Psoas muscle (tissue), 8 donors: Measurements from ENCODE around the gene HBS1L. TPM values are rescaled to one million over a fixed set of nuclear protein-coding genes. Genes with fewer than 3 reads are reported as not detected.

Source experiments
- ATAC-seq, 4 donors: fragments of 200-7000 bp; cut with Tn5 transposase; one replicate each; pipeline ENCODE4 v1.9.1; 2020; ENCODE audit warnings: moderate library complexity in 3 of 4, mild to moderate bottlenecking in 2 of 4
- DNase-seq, 2 donors: peaks; one replicate each; pipeline ENCODE4 v3.0.0-alpha.2; 2020
- H3K27ac ChIP-seq: fragments of 200-600 bp; one replicate; pipeline ENCODE4 v1.8.0; 2022
- H3K27me3 ChIP-seq, 3 donors: fragments of 200-600 bp in 1 of 3; one replicate each; pipeline versions ENCODE4 v1.6.1 to v1.8.0; 2013 to 2022; ENCODE audit warnings: low read length in 2 of 3, mild to moderate bottlenecking in 2 of 3, moderate library complexity in 1 of 3; ENCODE audit not compliant: insufficient read depth in 3 of 3
- H3K36me3 ChIP-seq, 2 donors: fragments of 200-600 bp in 1 of 2; one replicate each; pipeline versions ENCODE4 v1.6.1 to v1.8.0; 2013 to 2022; ENCODE audit warnings: low read depth in 1 of 2, mild to moderate bottlenecking in 1 of 2, moderate library complexity in 1 of 2; ENCODE audit not compliant: insufficient read depth in 1 of 2
- H3K4me1 ChIP-seq: fragments of 200-600 bp; one replicate; pipeline ENCODE4 v1.8.0; 2022
- H3K4me3 ChIP-seq: fragments of 200-600 bp; one replicate; pipeline ENCODE4 v1.8.0; 2022; ENCODE audit warnings: mild to moderate bottlenecking
- H3K9me3 ChIP-seq: fragments of 200-600 bp; one replicate; pipeline ENCODE4 v1.8.0; 2022
- CTCF ChIP-seq: fragments of 200-600 bp; IDR thresholded peaks from one replicate; pipeline ENCODE4 v1.8.0; 2022; ENCODE audit warnings: antibody characterized with exemption
- WGBS, 3 donors: extraction: QIAGEN DNeasy Blood & Tissue Kit; methylation state at CpG; one replicate each; pipeline versions ENCODE4 v1.1.6 to v1.1.7; 2013; 5-methylcytosine and 5-hydroxymethylcytosine counted together
- intact Hi-C, 2 donors: fragments of 100-400 bp; cut with DNase I; formaldehyde crosslinking; loops; one replicate each; pipeline versions ENCODE4 v1.11.0 to v1.14.2; 2022
- polyA plus RNA-seq, 3 donors: library from polyadenylated mRNA; stranded (reverse); fragments of 200-250 nt; gene quantifications; one replicate each; pipeline ENCODE4 v1.2.3, GENCODE V29; 2013
- total RNA-seq, 4 donors: library from RNA; stranded (reverse); fragmentation: NEBNext Ultra II Directional in 2 of 4; extraction: Animal tissue kit (Norgen Biotek cat#: 25700) in 2 of 4; gene quantifications; one replicate each; pipeline versions ENCODE4 v1.2.1 to v1.2.4, GENCODE V29; 2021 to 2023
- donor health status: healthy with polysubstance abuse.
- donor health status: DM: no; HTN: no; CAD: no; lungs with moderate emphysema.
- donor health status: Bipolar disorder and iron deficiency.
- donor health status: healthy.
- donor health status: DM: yes; HTN: yes; CAD: no.
- donor health status: DM: no; HTN: no; CAD: no.
- donor health status: DM: no; HTN: no; CAD: no.
- donor health status: DM: yes; HTN: yes; CAD: no.

The HBS1L gene
- total and polyA plus RNA-seq, 7 donors = 55.1 to 143 (median 99.5) TPM

- Histone ChIP-seq H3K27ac (no peak overlapping the region), H3K36me3 (peaks cover 0 to 56% of the 10 kb centered on the region in 2 donors), H3K4me1 (peaks cover 5% of the 10 kb centered on the region), H3K27me3 (no peaks in the 10 kb centered on the region), H3K4me3 (no peak overlapping the region), H3K9me3 (no peaks in the 10 kb centered on the region)
- intact Hi-C loops = no loop called here
- TF ChIP-seq CTCF = no peak
- WGBS, 3 donors = 95 to 98% (median 97%) methylated on average over 2 of the region's 2 CpGs
- DNase-seq (no peak), ATAC-seq (no peak)
Observed at GRCh38 chr6:135038335-135038734, 16.3 kb downstream of the HBS1L start.

- Histone ChIP-seq H3K4me1 (peaks cover 5% of the 10 kb centered on the region), H3K4me3 (no peak overlapping the region), H3K27ac (no peak overlapping the region), H3K9me3 (no peaks in the 10 kb centered on the region), H3K27me3 (no peaks in the 10 kb centered on the region), H3K36me3 (peaks cover 0 to 62% of the 10 kb centered on the region in 2 donors)
- no peak for TF ChIP-seq CTCF
- DNase-seq (no peak), ATAC-seq (no peak)
- 91 to 94% (median 93%) methylated on average over 4 of the region's 4 CpGs for WGBS, 3 donors
- intact Hi-C loops = no loop called here
Observed at GRCh38 chr6:135037541-135037940, 17.1 kb downstream of the HBS1L start.

GRCh38 chr6:135036731-135037420 is 17.7 kb downstream of the HBS1L start:
- peaks cover 5% of the 10 kb centered on the region for H3K4me1 ChIP-seq
- no peak overlapping the region for H3K27ac ChIP-seq
- TF ChIP-seq CTCF = no peak
- no peak overlapping the region for H3K4me3 ChIP-seq
- 90 to 92% (median 92%) methylated on average over 5 of the region's 5 CpGs for WGBS, 3 donors
- ATAC-seq (no peak), DNase-seq (no peak)
- H3K36me3 ChIP-seq = peaks cover 0 to 67% of the 10 kb centered on the region in 2 donors
- no peaks in the 10 kb centered on the region for H3K9me3 ChIP-seq
- intact Hi-C loops = no loop called here
- no peaks in the 10 kb centered on the region for H3K27me3 ChIP-seq

- ATAC-seq (no peak), DNase-seq (no peak)
Observed at GRCh38 chr6:135033238-135033637, 21.4 kb downstream of the HBS1L start.

More at GRCh38 chr6:135033238-135033637, 21.4 kb downstream of the HBS1L start:
- H3K9me3 ChIP-seq = no peaks in the 10 kb centered on the region
- no peak overlapping the region for H3K4me3 ChIP-seq
- intact Hi-C loops = no loop called here
- H3K27ac ChIP-seq = no peak overlapping the region
- H3K36me3 ChIP-seq = peaks cover 0 to 74% of the 10 kb centered on the region in 2 donors
- H3K4me1 ChIP-seq = no peaks in the 10 kb centered on the region
- TF ChIP-seq CTCF = no peak
- 66 to 85% (median 71%) methylated on average over 3 of the region's 3 CpGs for WGBS, 3 donors
- no peaks in the 10 kb centered on the region for H3K27me3 ChIP-seq
